Stomach smooth muscle (tissue), 2 donors: Measurements from ENCODE around the gene TLCD1.
A peak's percentile ranks its signal among the peaks of the same experiment; 100 is the strongest.

Experiments used
- H3K27ac ChIP-seq: one replicate; pipeline ENCODE4 v1.7.0; 2013; ENCODE audit warnings: mild to moderate bottlenecking, low read length, inconsistent platforms
- H3K27me3 ChIP-seq, 2 donors: one replicate each; pipeline ENCODE4 v1.7.0; 2013; ENCODE audit warnings: low read length in 2 of 2; ENCODE audit not compliant: insufficient read depth in 2 of 2, control insufficient read depth in 1 of 2
- H3K36me3 ChIP-seq, 2 donors: one replicate each; pipeline ENCODE4 v1.7.0; 2013; ENCODE audit warnings: low read length in 2 of 2; ENCODE audit not compliant: control insufficient read depth in 2 of 2, insufficient read depth in 2 of 2
- H3K4me1 ChIP-seq: one replicate; pipeline ENCODE4 v1.7.0; 2013; ENCODE audit warnings: low read length; ENCODE audit not compliant: control insufficient read depth, insufficient read depth
- H3K4me3 ChIP-seq, 2 donors: one replicate each; pipeline ENCODE4 v1.7.0; 2013; ENCODE audit warnings: low read length in 2 of 2
- H3K9ac ChIP-seq, 2 donors: one replicate each; pipeline ENCODE4 v1.7.0; 2013; ENCODE audit warnings: low read length in 2 of 2, mild to moderate bottlenecking in 1 of 2
- H3K9me3 ChIP-seq, 2 donors: one replicate each; pipeline ENCODE4 v1.7.0; 2013; ENCODE audit warnings: low read length in 2 of 2; ENCODE audit not compliant: control insufficient read depth in 2 of 2
- donor health status: healthy.
- donor health status: Pancreatic carcinoma.

Gene TLCD1

GRCh38 chr17:28726226-28726626, at the start of gene TLCD1:
Gene TLCD1 (minus strand): TSS chr17:28726233. CDS start chr17:28726097, 136 bp downstream.
- Histone ChIP-seq H3K9ac (peak within 1 kb of the TSS; percentile 43 to 51), H3K27me3 (peaks cover 2 to 10% of the 10 kb centered on the region in 2 donors), H3K27ac (peak within 1 kb of the TSS; percentile 2), H3K36me3 (peaks cover 22 to 27% of the 10 kb centered on the region in 2 donors), H3K4me3 (peak within 1 kb of the TSS; percentile 61 to 91), H3K4me1 (peaks cover 46% of the 10 kb centered on the region), H3K9me3 (no peaks in the 10 kb centered on the region)

GRCh38 chr17:28774206-28774605, 48.2 kb upstream of the TLCD1 start:
- Histone ChIP-seq H3K27ac (no peak overlapping the region), H3K36me3 (no peaks in the 10 kb centered on the region), H3K4me3 (no peak overlapping the region), H3K9ac (no peak overlapping the region), H3K4me1 (peaks cover 3% of the 10 kb centered on the region), H3K27me3 (no peaks in the 10 kb centered on the region), H3K9me3 (no peaks in the 10 kb centered on the region)

GRCh38 chr17:28773736-28774135, 47.7 kb upstream of the TLCD1 start:
- Histone ChIP-seq H3K27me3 (no peaks in the 10 kb centered on the region), H3K36me3 (no peaks in the 10 kb centered on the region), H3K4me3 (no peak overlapping the region), H3K9ac (no peak overlapping the region), H3K27ac (no peak overlapping the region), H3K9me3 (no peaks in the 10 kb centered on the region), H3K4me1 (peaks cover 3% of the 10 kb centered on the region)

GRCh38 chr17:28765038-28765437, 39.0 kb upstream of the TLCD1 start:
- H3K4me1 ChIP-seq: peaks cover 5% of the 10 kb centered on the region
- no peak overlapping the region for H3K4me3 ChIP-seq
- no peak overlapping the region for H3K27ac ChIP-seq
- H3K9ac ChIP-seq: peak overlapping the region in 1 of 2 donors; percentile 14
- peaks cover 5 to 15% of the 10 kb centered on the region in 2 donors for H3K36me3 ChIP-seq
- no peaks in the 10 kb centered on the region for H3K9me3 ChIP-seq
- H3K27me3 ChIP-seq: no peaks in the 10 kb centered on the region

GRCh38 chr17:28763804-28764266, 37.8 kb upstream of the TLCD1 start:
- peaks cover 5% of the 10 kb centered on the region for H3K4me1 ChIP-seq
- no peaks in the 10 kb centered on the region for H3K9me3 ChIP-seq
- H3K4me3 ChIP-seq: no peak overlapping the region
- peaks cover 13 to 22% of the 10 kb centered on the region in 2 donors for H3K36me3 ChIP-seq
- no peak overlapping the region for H3K9ac ChIP-seq
- no peak overlapping the region for H3K27ac ChIP-seq
- no peaks in the 10 kb centered on the region for H3K27me3 ChIP-seq

- H3K4me3 ChIP-seq: no peak overlapping the region
- no peak overlapping the region for H3K27ac ChIP-seq
- no peaks in the 10 kb centered on the region for H3K9me3 ChIP-seq
- H3K27me3 ChIP-seq: no peaks in the 10 kb centered on the region
- peaks cover 5% of the 10 kb centered on the region for H3K4me1 ChIP-seq
- H3K9ac ChIP-seq: peak overlapping the region in 1 of 2 donors; percentile 13
- H3K36me3 ChIP-seq: peaks cover 19 to 27% of the 10 kb centered on the region in 2 donors
Measured at GRCh38 chr17:28763137-28763799, 37.2 kb upstream of the TLCD1 start.

GRCh38 chr17:28760601-28761562, 34.8 kb upstream of the TLCD1 start:
- H3K4me3 ChIP-seq: no peak overlapping the region
- H3K27me3 ChIP-seq: no peaks in the 10 kb centered on the region
- no peak overlapping the region for H3K9ac ChIP-seq
- peaks cover 28 to 29% of the 10 kb centered on the region in 2 donors for H3K36me3 ChIP-seq
- no peaks in the 10 kb centered on the region for H3K9me3 ChIP-seq
- no peak overlapping the region for H3K27ac ChIP-seq
- peaks cover 5% of the 10 kb centered on the region for H3K4me1 ChIP-seq

GRCh38 chr17:28759256-28759865, 33.3 kb upstream of the TLCD1 start:
- Histone ChIP-seq H3K27ac (no peak overlapping the region), H3K9me3 (no peaks in the 10 kb centered on the region), H3K4me3 (no peak overlapping the region), H3K9ac (no peak overlapping the region), H3K4me1 (peaks cover 5% of the 10 kb centered on the region), H3K36me3 (peaks cover 24 to 29% of the 10 kb centered on the region in 2 donors), H3K27me3 (no peaks in the 10 kb centered on the region)

- no peaks in the 10 kb centered on the region for H3K9me3 ChIP-seq
- H3K27me3 ChIP-seq: no peaks in the 10 kb centered on the region
- peaks cover 5% of the 10 kb centered on the region for H3K4me1 ChIP-seq
- H3K4me3 ChIP-seq: no peak overlapping the region
- H3K36me3 ChIP-seq: peaks cover 24 to 29% of the 10 kb centered on the region in 2 donors
- H3K27ac ChIP-seq: no peak overlapping the region
- H3K9ac ChIP-seq: no peak overlapping the region
Measured at GRCh38 chr17:28758411-28759121, 32.5 kb upstream of the TLCD1 start.
